Measurements from ENCODE around the gene MAST4.

MAST4 gene

GRCh38 chr5:66870708-66871107 lies 274.5 kb downstream of the MAST4 start:
- in situ Hi-C loops (cut with HindIII; ENCODE audit: low sequenced_read_pairs), result no loop called here
- no peak for TF ChIP-seq CTCF (IDR thresholded peaks at IDR 0.05; ENCODE audit: low read depth, low read length, missing control alignments)
- no peak for DNase-seq (ENCODE audit: low read depth)
- H3K4me3 ChIP-seq (ENCODE audit: low read depth, low read length), result no peak overlapping the region

- TF ChIP-seq CTCF (IDR thresholded peaks at IDR 0.05; ENCODE audit: low read depth, low read length, missing control alignments), result no peak
These were observed 275.5 kb downstream of the MAST4 start for GRCh38 chr5:66871651-66872050.

GRCh38 chr5:66872736-66873331 lies 276.6 kb downstream of the MAST4 start:
- DNase-seq (ENCODE audit: low read depth), result no peak
- no peak overlapping the region for H3K4me3 ChIP-seq (ENCODE audit: low read depth, low read length)
- TF ChIP-seq CTCF (IDR thresholded peaks at IDR 0.05; ENCODE audit: low read depth, low read length, missing control alignments), result no peak
- in situ Hi-C loops (cut with HindIII; ENCODE audit: low sequenced_read_pairs), result no loop called here

More at GRCh38 chr5:66871651-66872050, 275.5 kb downstream of the MAST4 start:
- in situ Hi-C loops (cut with HindIII; ENCODE audit: low sequenced_read_pairs), result no loop called here
- H3K4me3 ChIP-seq (ENCODE audit: low read depth, low read length), result no peak overlapping the region
- DNase-seq (ENCODE audit: low read depth), result no peak

- H3K4me3 ChIP-seq (ENCODE audit: low read depth, low read length), result no peak overlapping the region
- in situ Hi-C loops (cut with HindIII; ENCODE audit: low sequenced_read_pairs), result no loop called here
- TF ChIP-seq CTCF (IDR thresholded peaks at IDR 0.05; ENCODE audit: low read depth, low read length, missing control alignments), result no peak
- no peak for DNase-seq (ENCODE audit: low read depth)
These were observed 277.8 kb downstream of the MAST4 start for GRCh38 chr5:66874004-66874403.

GRCh38 chr5:66875315-66875714 lies 279.1 kb downstream of the MAST4 start:
- no peak for TF ChIP-seq CTCF (IDR thresholded peaks at IDR 0.05; ENCODE audit: low read depth, low read length, missing control alignments)
- in situ Hi-C loops (cut with HindIII; ENCODE audit: low sequenced_read_pairs), result no loop called here
- no peak overlapping the region for H3K4me3 ChIP-seq (ENCODE audit: low read depth, low read length)
- DNase-seq (ENCODE audit: low read depth), result no peak

GRCh38 chr5:66876266-66876807 lies 280.1 kb downstream of the MAST4 start:
- in situ Hi-C loops (cut with HindIII; ENCODE audit: low sequenced_read_pairs), result no loop called here
- no peak overlapping the region for H3K4me3 ChIP-seq (ENCODE audit: low read depth, low read length)
- DNase-seq (ENCODE audit: low read depth), result no peak
- no peak for TF ChIP-seq CTCF (IDR thresholded peaks at IDR 0.05; ENCODE audit: low read depth, low read length, missing control alignments)
